IPS-20b (cell line): Measurements from ENCODE around the gene NOXRED1.

Experiments
- H3K27ac ChIP-seq: one replicate; pipeline ENCODE4 v1.5.1; 2013; ENCODE audit warnings: low read length
- H3K27me3 ChIP-seq: 2 replicates; pipeline ENCODE4 v1.6.1; 2013; ENCODE audit warnings: mild to moderate bottlenecking, low read length, inconsistent platforms; ENCODE audit not compliant: insufficient read depth
- H3K36me3 ChIP-seq: 2 replicates; pipeline ENCODE4 v1.6.1; 2013; ENCODE audit warnings: low read depth, mild to moderate bottlenecking, inconsistent platforms, low read length, moderate library complexity; ENCODE audit not compliant: insufficient read depth
- H3K4me1 ChIP-seq: 2 replicates; pipeline ENCODE4 v1.6.1; 2013; ENCODE audit warnings: mild to moderate bottlenecking, control low read depth, inconsistent platforms, low read length, moderate library complexity; ENCODE audit not compliant: insufficient read depth
- H3K4me3 ChIP-seq: 2 replicates; pipeline ENCODE4 v1.5.1; 2013; ENCODE audit warnings: mild to moderate bottlenecking, low read length, inconsistent platforms
- H3K9ac ChIP-seq: 2 replicates; pipeline ENCODE4 v1.6.1; 2013; ENCODE audit warnings: low read depth, mild to moderate bottlenecking, inconsistent platforms, low read length, moderate library complexity
- H3K9me3 ChIP-seq: 2 replicates; pipeline ENCODE4 v1.6.1; 2013; ENCODE audit warnings: mild to moderate bottlenecking, low read depth, low read length, inconsistent platforms; ENCODE audit not compliant: insufficient read depth

The NOXRED1 gene, protein sequence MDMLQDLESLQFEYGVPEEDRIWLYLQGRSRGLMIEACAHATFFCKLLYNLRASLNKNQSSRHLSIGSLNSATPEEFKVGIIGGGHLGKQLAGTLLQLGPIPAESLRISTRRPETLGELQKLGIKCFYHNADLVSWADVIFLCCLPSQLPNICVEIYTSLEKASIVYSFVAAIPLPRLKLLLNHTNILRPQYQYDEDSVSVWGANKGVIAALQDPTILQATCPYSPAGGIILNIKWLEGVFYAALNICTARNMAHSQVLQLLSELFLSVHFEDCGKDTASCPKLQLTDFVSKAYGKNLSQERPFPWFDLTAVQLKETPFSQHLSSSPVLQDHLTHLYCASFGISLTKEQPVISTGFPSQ

GRCh38 chr14:77423423-77423822 lies at the start of gene NOXRED1:
TSS of gene NOXRED1 (minus strand) at chr14:77423523. CDS start at chr14:77422889, 634 bp downstream.
- no peaks in the 10 kb centered on the region for H3K27me3 ChIP-seq
- peaks cover 13% of the 10 kb centered on the region for H3K9me3 ChIP-seq
- H3K27ac ChIP-seq, result no peak within 1 kb of the TSS
- peaks cover 53% of the 10 kb centered on the region for H3K36me3 ChIP-seq
- peaks cover 7% of the 10 kb centered on the region; the same call in 1 of the 2 replicates for H3K4me1 ChIP-seq
- no peak within 1 kb of the TSS for H3K4me3 ChIP-seq
- H3K9ac ChIP-seq, result no peak within 1 kb of the TSS

DNA sequence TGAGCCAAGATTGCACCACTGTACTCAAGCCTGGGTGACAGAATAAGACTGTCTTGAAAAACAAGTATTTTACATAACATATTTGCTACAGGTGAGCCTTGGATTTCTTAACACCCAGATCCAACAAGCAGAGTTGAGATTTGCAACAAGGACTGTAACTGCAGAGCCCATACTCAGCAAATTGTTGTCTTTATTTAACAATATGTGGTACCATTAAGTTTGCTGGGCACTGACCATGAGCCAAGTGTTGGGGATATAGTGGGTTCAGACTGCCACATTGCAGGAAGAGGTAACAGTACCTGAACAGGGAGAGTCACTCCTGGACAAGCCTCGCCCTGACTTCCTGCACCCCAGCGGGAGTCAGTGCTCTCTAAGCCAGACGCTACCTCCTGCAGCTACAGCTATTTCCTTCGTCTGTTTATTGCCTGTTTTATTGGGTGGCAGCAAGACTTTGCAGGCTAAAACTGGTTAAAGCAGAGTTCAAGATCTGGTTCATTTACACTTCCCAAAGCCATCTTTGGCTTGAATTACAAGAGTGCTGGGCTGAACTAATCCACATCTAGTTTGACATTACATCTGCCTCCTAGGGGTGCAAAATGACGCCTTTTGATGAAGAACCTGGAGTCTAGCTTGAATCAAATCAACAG lies 47.0 kb upstream of the NOXRED1 start:
- Histone ChIP-seq H3K4me3 (no peak overlapping the region), H3K27me3 (no peaks in the 10 kb centered on the region), H3K9ac (no peak overlapping the region), H3K4me1 (peaks cover 13% of the 10 kb centered on the region), H3K27ac (no peak overlapping the region), H3K9me3 (no peaks in the 10 kb centered on the region), H3K36me3 (peaks cover 42% of the 10 kb centered on the region)

DNA sequence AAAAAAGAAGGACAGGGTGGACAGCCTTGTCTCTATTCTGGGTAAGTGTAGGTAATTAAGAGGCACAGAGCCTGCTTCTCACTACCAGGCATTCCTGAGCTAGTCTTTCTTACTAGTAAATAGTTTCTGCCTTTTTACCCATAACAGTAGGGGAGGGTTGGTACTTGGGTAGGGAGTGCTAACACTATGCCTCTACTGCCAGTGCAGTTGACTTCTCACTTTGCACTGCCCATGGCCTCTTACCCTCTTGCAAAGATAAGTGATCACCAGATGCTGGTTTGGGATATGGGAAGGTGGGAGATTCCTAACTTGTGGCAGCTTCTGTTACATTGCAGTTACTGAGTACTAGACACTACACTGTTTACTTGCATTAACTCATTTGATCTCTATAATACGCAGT lies 46.2 kb upstream of the NOXRED1 start:
- no peak overlapping the region for H3K27ac ChIP-seq
- peaks cover 50% of the 10 kb centered on the region for H3K36me3 ChIP-seq
- H3K9me3 ChIP-seq, result no peaks in the 10 kb centered on the region
- H3K27me3 ChIP-seq, result no peaks in the 10 kb centered on the region
- H3K4me3 ChIP-seq, result no peak overlapping the region
- peaks cover 13% of the 10 kb centered on the region for H3K4me1 ChIP-seq
- H3K9ac ChIP-seq, result no peak overlapping the region

DNA sequence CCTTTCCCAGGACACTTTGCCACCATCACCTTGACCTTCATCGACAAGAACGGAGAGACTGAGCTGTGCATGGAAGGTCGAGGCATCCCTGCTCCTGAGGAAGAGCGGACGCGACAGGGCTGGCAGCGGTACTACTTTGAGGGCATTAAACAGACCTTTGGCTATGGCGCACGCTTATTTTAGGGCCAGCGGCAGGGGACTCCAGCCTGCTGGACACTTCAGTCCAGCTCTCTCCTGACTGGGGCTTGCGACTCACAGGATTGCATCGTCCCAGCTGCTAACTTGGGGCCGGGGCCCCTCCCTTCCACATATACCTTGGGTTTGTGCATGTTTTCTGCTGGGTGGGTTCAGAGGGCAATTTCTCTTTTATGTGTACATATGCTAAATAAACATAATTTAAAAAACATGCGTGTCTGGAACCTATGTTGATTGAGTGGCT lies 45.8 kb upstream of the NOXRED1 start:
- Histone ChIP-seq H3K36me3 (peaks cover 55% of the 10 kb centered on the region), H3K9ac (no peak overlapping the region)

DNA sequence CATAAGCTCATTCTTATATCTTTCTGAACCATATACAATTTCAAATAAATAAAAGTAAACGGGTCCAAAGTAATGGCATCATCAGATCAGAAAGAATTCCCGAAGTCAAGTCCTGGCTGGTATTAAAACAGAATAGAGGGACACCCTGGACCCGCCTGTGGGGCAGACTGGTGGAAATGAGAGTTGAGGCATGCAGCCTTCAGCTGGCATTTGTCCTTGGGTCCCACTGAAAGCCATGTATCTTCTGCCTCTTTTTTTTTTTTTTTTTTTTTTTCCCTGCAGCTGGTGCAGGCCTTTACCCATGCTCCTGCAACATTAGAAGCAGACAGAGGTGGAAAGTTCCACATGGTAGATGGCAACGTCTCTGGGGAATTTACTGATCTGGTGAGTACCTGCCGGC lies 44.5 kb upstream of the NOXRED1 start:
- Histone ChIP-seq H3K9ac (no peak overlapping the region), H3K4me1 (peaks cover 13% of the 10 kb centered on the region), H3K27me3 (no peaks in the 10 kb centered on the region), H3K27ac (no peak overlapping the region), H3K4me3 (no peak overlapping the region), H3K36me3 (peaks cover 68% of the 10 kb centered on the region), H3K9me3 (no peaks in the 10 kb centered on the region)

More for the DNA sequence above, 45.8 kb upstream of the NOXRED1 start:
- Histone ChIP-seq H3K27me3 (no peaks in the 10 kb centered on the region), H3K4me1 (peaks cover 13% of the 10 kb centered on the region), H3K27ac (no peak overlapping the region), H3K4me3 (no peak overlapping the region), H3K9me3 (no peaks in the 10 kb centered on the region)

DNA sequence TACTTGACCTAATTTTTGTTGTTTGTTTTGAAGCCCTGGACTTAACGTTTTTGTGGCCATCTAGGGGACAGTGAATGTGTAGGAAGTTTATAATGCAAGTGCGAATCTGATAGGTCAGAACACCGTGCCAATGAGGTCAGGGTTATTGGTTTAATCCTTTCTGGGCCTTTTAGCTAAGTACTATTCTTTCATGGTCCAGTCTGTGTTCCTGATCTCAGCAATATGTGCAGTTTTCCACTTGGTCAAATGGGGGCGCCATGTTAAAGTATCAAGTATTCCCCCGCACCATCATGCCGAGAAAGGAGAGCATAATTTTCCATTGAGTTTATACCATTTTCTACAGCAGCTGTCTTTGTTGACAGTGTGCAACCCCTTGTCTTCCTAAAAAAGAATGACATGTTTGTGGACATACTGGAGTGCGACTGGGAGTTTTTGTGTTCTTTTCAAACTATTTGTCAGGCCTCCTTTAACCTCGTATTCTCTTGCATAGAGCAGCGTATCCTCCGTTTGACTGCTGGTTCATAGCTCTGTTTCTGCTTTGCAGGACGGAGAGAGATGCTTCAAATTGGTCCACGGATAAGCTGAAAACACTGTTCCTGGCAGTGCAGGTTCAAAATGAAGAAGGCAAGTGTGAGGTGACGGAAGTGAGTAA lies 35.9 kb upstream of the NOXRED1 start:
- no peak overlapping the region for H3K27ac ChIP-seq
- H3K9me3 ChIP-seq, result no peaks in the 10 kb centered on the region
- peaks cover 46% of the 10 kb centered on the region for H3K36me3 ChIP-seq
- peak overlapping the region; percentile 93 for H3K4me3 ChIP-seq
- peaks cover 9% of the 10 kb centered on the region; the same call in 1 of the 2 replicates for H3K4me1 ChIP-seq
- H3K27me3 ChIP-seq, result no peaks in the 10 kb centered on the region
- peak overlapping the region; percentile 97; the same call in 1 of the 2 replicates for H3K9ac ChIP-seq

DNA sequence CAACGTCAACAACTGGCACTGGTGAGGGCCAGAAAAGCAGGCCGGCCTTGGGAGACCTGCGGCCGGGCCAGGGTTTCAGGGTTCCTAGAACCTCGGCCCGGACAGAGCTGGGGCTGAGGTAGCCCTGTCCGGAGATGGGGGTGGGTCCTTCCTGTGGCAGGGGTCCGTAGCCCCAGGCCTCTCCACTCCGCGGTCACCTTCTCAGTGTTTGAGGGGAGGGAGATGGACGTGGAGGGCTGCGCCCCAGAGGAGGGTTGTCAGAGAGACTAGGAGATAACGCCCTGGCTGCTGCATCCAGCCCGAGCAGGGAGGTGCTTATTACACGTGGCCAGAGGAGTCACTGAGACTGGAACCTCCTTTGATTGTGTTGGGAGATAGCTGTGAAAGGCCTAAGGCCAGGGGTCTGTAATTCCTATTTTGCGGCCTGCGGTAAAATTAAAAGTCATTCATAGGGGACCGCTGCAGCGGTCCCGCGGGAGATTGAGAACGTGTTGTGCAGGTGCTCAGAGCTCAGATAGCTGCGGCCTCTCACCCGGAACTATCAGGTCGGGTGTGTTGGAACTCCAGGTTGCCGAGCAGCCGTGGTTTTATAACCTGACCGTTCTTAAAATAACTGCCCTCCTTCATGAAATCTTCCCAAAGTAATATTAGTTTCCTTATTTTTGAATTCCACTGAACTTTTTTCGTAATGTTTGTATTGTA lies 35.1 kb upstream of the NOXRED1 start:
- Histone ChIP-seq H3K9me3 (no peaks in the 10 kb centered on the region), H3K4me3 (peak overlapping the region; percentile 93), H3K9ac (peak overlapping the region; percentile 97), H3K27ac (peak overlapping the region; percentile 92), H3K27me3 (no peaks in the 10 kb centered on the region), H3K4me1 (peaks cover 9% of the 10 kb centered on the region; the same call in 1 of the 2 replicates), H3K36me3 (peaks cover 38% of the 10 kb centered on the region)

DNA sequence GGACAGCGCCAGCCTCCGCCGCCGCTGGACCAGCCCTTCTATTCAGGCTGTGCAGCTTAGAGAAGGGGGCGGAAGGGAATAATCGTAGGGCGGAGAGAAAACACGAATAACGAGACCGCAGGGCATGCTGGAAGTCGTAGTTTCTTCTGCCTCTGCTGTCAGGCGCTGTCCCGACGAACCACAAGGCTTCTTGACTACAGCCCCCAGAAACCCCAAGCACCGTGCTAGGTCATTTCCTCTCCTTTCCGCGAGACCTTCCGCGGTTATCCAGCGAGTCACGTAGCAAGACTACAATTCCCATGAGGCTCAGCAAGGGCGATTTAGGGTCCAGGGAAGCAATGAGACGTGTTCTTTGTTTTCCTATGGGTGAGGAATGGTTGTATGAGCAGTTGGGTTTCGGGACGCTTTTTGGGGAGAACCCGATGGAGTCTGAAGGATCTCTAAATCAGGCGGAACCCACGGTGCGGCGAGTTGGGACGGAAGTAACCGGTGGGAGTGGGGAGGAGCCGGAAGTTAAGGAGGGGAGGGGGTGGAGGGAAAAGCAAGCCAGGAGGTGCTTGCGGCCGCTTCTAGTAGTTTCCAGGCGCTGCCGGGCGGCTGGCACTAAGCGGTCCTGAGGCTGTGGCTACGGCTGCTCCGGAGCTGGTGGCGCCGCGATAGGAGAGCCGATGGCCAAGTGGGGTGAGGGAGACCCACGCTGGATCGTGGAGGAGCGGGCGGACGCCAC lies 34.4 kb upstream of the NOXRED1 start, which contains the start of the genes AHSA1 and VIPAS39:
TSS of gene AHSA1 (plus strand) at position 572 of the 727 bp plus-strand sequence. CDS start at position 669, 97 bp downstream.
TSS of gene VIPAS39 (minus strand) at position 80 of the 727 bp plus-strand sequence. CDS start 3,499 bp downstream, outside the sequence.
- peak within 1 kb of the TSS; percentile 92 for H3K27ac ChIP-seq
- H3K9me3 ChIP-seq, result no peaks in the 10 kb centered on the region
- peak within 1 kb of the TSS; percentile 93 for H3K4me3 ChIP-seq
- peak within 1 kb of the TSS; percentile 97 for H3K9ac ChIP-seq
- H3K36me3 ChIP-seq, result peaks cover 34% of the 10 kb centered on the region
- H3K27me3 ChIP-seq, result no peaks in the 10 kb centered on the region
- H3K4me1 ChIP-seq, result peaks cover 9% of the 10 kb centered on the region; the same call in 1 of the 2 replicates

GRCh38 chr14:77457115-77457521 lies 33.8 kb upstream of the NOXRED1 start:
- H3K4me3 ChIP-seq, result peak overlapping the region; percentile 93
- peak overlapping the region; percentile 42 for H3K27ac ChIP-seq
- H3K9ac ChIP-seq, result peak overlapping the region; percentile 97
- peaks cover 9% of the 10 kb centered on the region; the same call in 1 of the 2 replicates for H3K4me1 ChIP-seq
- no peaks in the 10 kb centered on the region for H3K27me3 ChIP-seq
- peaks cover 28% of the 10 kb centered on the region for H3K36me3 ChIP-seq
- H3K9me3 ChIP-seq, result no peaks in the 10 kb centered on the region

DNA sequence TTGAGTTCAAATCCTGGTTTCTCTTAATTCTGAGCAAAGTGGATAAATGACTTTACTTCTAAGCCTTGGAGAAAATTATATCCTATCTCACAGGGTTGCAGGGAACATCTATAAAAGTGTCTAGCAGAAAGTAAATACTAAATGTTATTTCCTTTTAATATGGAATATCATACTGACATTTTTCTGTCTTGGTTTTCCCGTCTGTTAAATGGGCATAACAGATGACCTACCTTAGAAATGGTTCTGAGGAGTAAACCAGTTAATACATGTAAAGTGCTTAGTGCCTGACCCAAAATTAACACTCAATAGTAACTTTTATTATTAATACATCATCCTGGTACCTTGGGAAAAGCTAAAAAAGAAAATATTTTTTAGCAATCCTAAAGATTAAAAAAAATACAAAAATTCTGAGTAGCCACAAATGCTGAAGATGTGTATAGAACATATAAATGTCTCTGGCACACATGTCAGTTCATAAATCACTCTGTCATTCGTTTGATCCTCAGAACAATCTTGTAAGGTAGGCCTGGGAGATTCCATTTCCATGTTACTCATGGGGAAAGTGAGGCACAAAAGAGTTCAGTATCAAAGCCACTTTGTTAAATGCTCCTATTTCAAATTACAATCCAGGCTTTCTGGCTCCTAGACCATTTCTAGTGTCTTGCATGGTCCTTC lies 32.8 kb upstream of the NOXRED1 start:
- Histone ChIP-seq H3K9ac (peak overlapping the region; percentile 97; the same call in 1 of the 2 replicates), H3K4me3 (peak overlapping the region; percentile 93), H3K4me1 (peaks cover 9% of the 10 kb centered on the region; the same call in 1 of the 2 replicates), H3K27ac (no peak overlapping the region), H3K36me3 (peaks cover 28% of the 10 kb centered on the region), H3K27me3 (no peaks in the 10 kb centered on the region), H3K9me3 (no peaks in the 10 kb centered on the region)
